WTC11 (cell line): ENCODE measurements around the gene ANGEL2. TPM values are rescaled to one million over a fixed set of nuclear protein-coding genes. Genes with fewer than 3 reads are reported as not detected.

Experiments used
- ATAC-seq: fragments of 200-7000 bp; cut with Tn5 transposase; 2 replicates; pipeline ENCODE4 v1.10.0; 2021; ENCODE audit warnings: mild to moderate bottlenecking, moderate library complexity
- CTCF ChIA-PET: fragments of 300-600 bp; sonication (Branson Sonifier 250); formaldehyde crosslinking; loops from one replicate; lab custom pipeline; 2021; ENCODE audit warnings: antibody characterized with exemption; lab: Charles Lee
- POLR2A ChIA-PET: fragments of 350-600 bp; sonication (Branson Sonifier 250); formaldehyde crosslinking; loops from one replicate; lab custom pipeline; 2021; ENCODE audit warnings: antibody characterized with exemption; lab: Charles Lee
- DNase-seq: peaks from one replicate; pipeline ENCODE4 v3.0.0; 2021; ENCODE audit warnings: low spot score
- H3K27ac Mint-ChIP-seq: 2 replicates; pipeline ENCODE4 v1.8.0; 2021; ENCODE audit warnings: mixed read lengths
- H3K27me3 Mint-ChIP-seq: 2 replicates; pipeline ENCODE4 v1.8.0; 2021; ENCODE audit warnings: low read depth, mild to moderate bottlenecking, moderate library complexity, mixed read lengths
- H3K36me3 Mint-ChIP-seq: 2 replicates; pipeline ENCODE4 v1.8.0; 2021; ENCODE audit warnings: mixed read lengths
- H3K4me1 Mint-ChIP-seq: 2 replicates; pipeline ENCODE4 v1.8.0; 2022; ENCODE audit warnings: mixed read lengths
- H3K4me3 Mint-ChIP-seq: 2 replicates; pipeline ENCODE4 v1.8.0; 2021; ENCODE audit warnings: mild to moderate bottlenecking, moderate library complexity, mixed read lengths
- H3K9me3 Mint-ChIP-seq: 2 replicates; pipeline ENCODE4 v1.8.0; 2021; ENCODE audit warnings: mixed read lengths
- ATF1 ChIP-seq: sonication (generic); formaldehyde crosslinking; IDR thresholded peaks from 2 replicates; pipeline ENCODE4 v1.8.1; 2023; ENCODE audit warnings: mild to moderate bottlenecking, moderate library complexity, missing genetic modification reagents
- CREB1 ChIP-seq: sonication (generic); formaldehyde crosslinking; IDR thresholded peaks from 2 replicates; pipeline ENCODE4 v1.8.0; 2023; ENCODE audit warnings: mild to moderate bottlenecking, missing genetic modification reagents
- E2F1 ChIP-seq: sonication (generic); formaldehyde crosslinking; IDR thresholded peaks from 2 replicates; pipeline ENCODE4 v1.8.0; 2022; ENCODE audit warnings: mild to moderate bottlenecking, missing genetic modification reagents
- HMGXB4 ChIP-seq: sonication (generic); formaldehyde crosslinking; IDR thresholded peaks from 2 replicates; pipeline ENCODE4 v1.8.1; 2023; ENCODE audit warnings: mild to moderate bottlenecking, moderate library complexity, missing genetic modification reagents
- JUN ChIP-seq: sonication (generic); formaldehyde crosslinking; IDR thresholded peaks from 2 replicates; pipeline ENCODE4 v1.8.0; 2023; ENCODE audit warnings: mild to moderate bottlenecking, missing genetic modification reagents
- MYBL2 ChIP-seq: sonication (generic); formaldehyde crosslinking; IDR thresholded peaks from 2 replicates; pipeline ENCODE4 v1.8.1; 2023; ENCODE audit warnings: mild to moderate bottlenecking, moderate library complexity, missing genetic modification reagents
- NR2C2 ChIP-seq: sonication (generic); formaldehyde crosslinking; IDR thresholded peaks from 2 replicates; pipeline ENCODE4 v1.8.0; 2022; ENCODE audit warnings: mild to moderate bottlenecking, missing genetic modification reagents
- OVOL2 ChIP-seq: fragments of 250-450 bp; sonication (Bioruptor Pico); IDR thresholded peaks from 2 replicates; pipeline ENCODE4 v1.9.0; 2021; ENCODE audit warnings: mild to moderate bottlenecking, borderline replicate concordance
- RORB ChIP-seq: fragments of 250-450 bp; sonication (Bioruptor Pico); IDR thresholded peaks from 2 replicates; pipeline ENCODE4 v1.9.0; 2021; ENCODE audit warnings: mild to moderate bottlenecking
- TP53 ChIP-seq: sonication (generic); formaldehyde crosslinking; IDR thresholded peaks from 2 replicates; pipeline ENCODE4 v1.8.1; 2023; ENCODE audit warnings: mild to moderate bottlenecking, missing genetic modification reagents
- ZNF416 ChIP-seq: fragments of 250-450 bp; sonication (Bioruptor Pico); IDR thresholded peaks from 2 replicates; pipeline ENCODE4 v1.9.0; 2021; ENCODE audit warnings: mild to moderate bottlenecking, inconsistent platforms
- ZNF425 ChIP-seq: fragments of 250-450 bp; sonication (Bioruptor Pico); conservative IDR thresholded peaks from 2 replicates; pipeline ENCODE4 v1.9.0; 2021; ENCODE audit warnings: mild to moderate bottlenecking
- ZNF512 ChIP-seq: sonication (generic); formaldehyde crosslinking; IDR thresholded peaks from 2 replicates; pipeline ENCODE4 v1.8.1; 2022; ENCODE audit warnings: missing genetic modification reagents, borderline replicate concordance
- ZNF671 ChIP-seq: fragments of 250-450 bp; sonication (Bioruptor Pico); IDR thresholded peaks from 2 replicates; pipeline ENCODE4 v1.8.0; 2021; ENCODE audit warnings: mild to moderate bottlenecking
- total RNA-seq: library from RNA; stranded (reverse); gene quantifications from 3 replicates; pipeline ENCODE4 v1.2.3, GENCODE V29; 2021
- TF ChIP-seq, protein P1 (sequence below): sonication (generic); formaldehyde crosslinking; IDR thresholded peaks from 2 replicates; pipeline ENCODE4 v1.8.0; 2022; ENCODE audit warnings: mild to moderate bottlenecking, missing genetic modification reagents
- TF ChIP-seq, protein P2 (sequence below): fragments of 250-450 bp; sonication (Bioruptor Pico); IDR thresholded peaks from 2 replicates; pipeline ENCODE4 v2.1.2; 2022; ENCODE audit warnings: mild to moderate bottlenecking, moderate library complexity
- TF ChIP-seq, protein P3 (sequence below): sonication (generic); formaldehyde crosslinking; IDR thresholded peaks from 2 replicates; pipeline ENCODE4 v1.8.0; 2023; ENCODE audit warnings: missing genetic modification reagents
- TF ChIP-seq, protein P4 (sequence below): sonication (generic); formaldehyde crosslinking; IDR thresholded peaks from 2 replicates; pipeline ENCODE4 v1.8.1; 2022; ENCODE audit warnings: mild to moderate bottlenecking, missing genetic modification reagents, moderate library complexity, borderline replicate concordance

ANGEL2 gene
- total RNA-seq, 1 experiment from 2014 or later, result 38.6 TPM

- Mint-ChIP-seq H3K9me3 (peaks cover 10% of the 10 kb centered on the region), H3K36me3 (peaks cover 70% of the 10 kb centered on the region), H3K4me3 (peak overlapping the region; percentile 88), H3K4me1 (peaks cover 67% of the 10 kb centered on the region), H3K27me3 (peaks cover 14% of the 10 kb centered on the region), H3K27ac (peak overlapping the region; percentile 92)
- no peak for DNase-seq
- TF ChIP-seq CREB1 (CRISPR knock-in tag), result no peak
- TF ChIP-seq ZNF671 (CRISPR knock-in tag), result no peak
- TF ChIP-seq ATF1, result no peak
- TF ChIP-seq RORB, result no peak
- TF ChIP-seq, protein P1, sequence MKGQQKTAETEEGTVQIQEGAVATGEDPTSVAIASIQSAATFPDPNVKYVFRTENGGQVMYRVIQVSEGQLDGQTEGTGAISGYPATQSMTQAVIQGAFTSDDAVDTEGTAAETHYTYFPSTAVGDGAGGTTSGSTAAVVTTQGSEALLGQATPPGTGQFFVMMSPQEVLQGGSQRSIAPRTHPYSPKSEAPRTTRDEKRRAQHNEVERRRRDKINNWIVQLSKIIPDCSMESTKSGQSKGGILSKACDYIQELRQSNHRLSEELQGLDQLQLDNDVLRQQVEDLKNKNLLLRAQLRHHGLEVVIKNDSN (CRISPR knock-in tag), result no peak
- CTCF ChIA-PET, result interaction anchor here (1.1 to 2.7 kb wide), 2 partner anchors 15 to 32 kb away, joined by 5 to 7 read pairs; no protein-coding TSS in a partner anchor
- POLR2A ChIA-PET, result interaction anchor here (1.0 kb wide), 1 partner anchor 61 kb away, joined by 3 read pairs; no protein-coding TSS in a partner anchor
- ATAC-seq, result no peak
Observed at GRCh38 chr1:212952641-212952976, 63.1 kb downstream of the ANGEL2 start.

- DNase-seq (no peak), ATAC-seq (no peak)
- Mint-ChIP-seq H3K9me3 (peaks cover 10% of the 10 kb centered on the region), H3K4me3 (peak overlapping the region; percentile 88), H3K27me3 (peaks cover 14% of the 10 kb centered on the region), H3K4me1 (peaks cover 64% of the 10 kb centered on the region), H3K36me3 (peaks cover 65% of the 10 kb centered on the region), H3K27ac (peak overlapping the region; percentile 87)
- 0 out of 2 replicates have a peak, but pooled peaks have one; percentile 3 for TF ChIP-seq JUN (CRISPR knock-in tag)
- no peak for TF ChIP-seq MYBL2 (CRISPR knock-in tag)
- ChIA-PET POLR2A (interaction anchor here (1.0 to 2.1 kb wide), 3 partner anchors 16 to 60 kb away, joined by 3 to 7 read pairs (median 4); no protein-coding TSS in a partner anchor), CTCF (interaction anchor here (1.1 to 2.7 kb wide), 2 partner anchors 15 to 31 kb away, joined by 5 to 7 read pairs; no protein-coding TSS in a partner anchor)
Observed at GRCh38 chr1:212951947-212952640, 63.6 kb downstream of the ANGEL2 start.

- H3K27ac Mint-ChIP-seq, result peak overlapping the region; percentile 87; the same call in 1 of the 2 replicates
- no peak for ATAC-seq
- TF ChIP-seq, protein P2, sequence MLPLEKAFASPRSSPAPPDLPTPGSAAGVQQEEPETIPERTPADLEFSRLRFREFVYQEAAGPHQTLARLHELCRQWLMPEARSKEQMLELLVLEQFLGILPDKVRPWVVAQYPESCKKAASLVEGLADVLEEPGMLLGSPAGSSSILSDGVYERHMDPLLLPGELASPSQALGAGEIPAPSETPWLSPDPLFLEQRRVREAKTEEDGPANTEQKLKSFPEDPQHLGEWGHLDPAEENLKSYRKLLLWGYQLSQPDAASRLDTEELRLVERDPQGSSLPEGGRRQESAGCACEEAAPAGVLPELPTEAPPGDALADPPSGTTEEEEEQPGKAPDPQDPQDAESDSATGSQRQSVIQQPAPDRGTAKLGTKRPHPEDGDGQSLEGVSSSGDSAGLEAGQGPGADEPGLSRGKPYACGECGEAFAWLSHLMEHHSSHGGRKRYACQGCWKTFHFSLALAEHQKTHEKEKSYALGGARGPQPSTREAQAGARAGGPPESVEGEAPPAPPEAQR (CRISPR knock-in tag), result no peak
- TF ChIP-seq ZNF425 (CRISPR knock-in tag), result no peak
- no peak for TF ChIP-seq ZNF416 (CRISPR knock-in tag)
- 0 out of 2 replicates have a peak, but pooled peaks have one; percentile 23 for TF ChIP-seq TP53 (CRISPR knock-in tag)
- TF ChIP-seq HMGXB4 (CRISPR knock-in tag), result no peak
- TF ChIP-seq, protein P3, sequence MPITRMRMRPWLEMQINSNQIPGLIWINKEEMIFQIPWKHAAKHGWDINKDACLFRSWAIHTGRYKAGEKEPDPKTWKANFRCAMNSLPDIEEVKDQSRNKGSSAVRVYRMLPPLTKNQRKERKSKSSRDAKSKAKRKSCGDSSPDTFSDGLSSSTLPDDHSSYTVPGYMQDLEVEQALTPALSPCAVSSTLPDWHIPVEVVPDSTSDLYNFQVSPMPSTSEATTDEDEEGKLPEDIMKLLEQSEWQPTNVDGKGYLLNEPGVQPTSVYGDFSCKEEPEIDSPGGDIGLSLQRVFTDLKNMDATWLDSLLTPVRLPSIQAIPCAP, result no peak
- no peak for TF ChIP-seq NR2C2
- no peak for TF ChIP-seq ZNF512
- TF ChIP-seq E2F1, result no peak
- no peak for TF ChIP-seq OVOL2 (CRISPR knock-in tag)
- TF ChIP-seq, protein P4, sequence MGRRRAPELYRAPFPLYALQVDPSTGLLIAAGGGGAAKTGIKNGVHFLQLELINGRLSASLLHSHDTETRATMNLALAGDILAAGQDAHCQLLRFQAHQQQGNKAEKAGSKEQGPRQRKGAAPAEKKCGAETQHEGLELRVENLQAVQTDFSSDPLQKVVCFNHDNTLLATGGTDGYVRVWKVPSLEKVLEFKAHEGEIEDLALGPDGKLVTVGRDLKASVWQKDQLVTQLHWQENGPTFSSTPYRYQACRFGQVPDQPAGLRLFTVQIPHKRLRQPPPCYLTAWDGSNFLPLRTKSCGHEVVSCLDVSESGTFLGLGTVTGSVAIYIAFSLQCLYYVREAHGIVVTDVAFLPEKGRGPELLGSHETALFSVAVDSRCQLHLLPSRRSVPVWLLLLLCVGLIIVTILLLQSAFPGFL (CRISPR knock-in tag), result no peak
Observed at GRCh38 chr1:212951126-212951946, 64.3 kb downstream of the ANGEL2 start.

More at GRCh38 chr1:212951126-212951946, 64.3 kb downstream of the ANGEL2 start:
- peak overlapping the region; percentile 89 for H3K4me3 Mint-ChIP-seq
- ChIA-PET CTCF (interaction anchor here (0.9 to 2.7 kb wide), 5 partner anchors 11 to 474 kb away, joined by 4 to 7 read pairs (median 4); partner anchors contain the start of gene FLVCR1), POLR2A (interaction anchor here (0.6 to 2.1 kb wide), 6 partner anchors 16 to 343 kb away, joined by 3 to 7 read pairs (median 4); partner anchors contain the start of genes ATF3 and FLVCR1)
- DNase-seq, result no peak
- peaks cover 14% of the 10 kb centered on the region for H3K27me3 Mint-ChIP-seq
- peaks cover 57% of the 10 kb centered on the region for H3K36me3 Mint-ChIP-seq
- H3K4me1 Mint-ChIP-seq, result peaks cover 62% of the 10 kb centered on the region
- peaks cover 10% of the 10 kb centered on the region for H3K9me3 Mint-ChIP-seq
